T-helper 1 cell treated with Interleukin-12 subunit alpha and Interleukin-12 subunit beta and Interleukin-4 antibody, amounts not matched to agents 30 ng/mL and 1 ng/mL, for 36 hours (primary cell): ENCODE data around the gene MTHFD1L. TPM values are rescaled to one million over a fixed set of nuclear protein-coding genes. Genes with fewer than 3 reads are reported as not detected.
"Not testable (repeated sequence)": the region's sequence is repeated elsewhere in the genome, so short reads cannot be mapped to it uniquely, and the experiment has no call there.

Experiments used
- intact Hi-C: fragments of 100-400 bp; cut with micrococcal nuclease; formaldehyde crosslinking; loops from one replicate; pipeline ENCODE4 v1.15.1; 2024
- total RNA-seq: library from RNA; stranded (reverse); gene quantifications from 2 replicates; pipeline ENCODE4 v1.2.3, GENCODE V29; 2022

Gene MTHFD1L
- total RNA-seq, 1 donor from 2014 or later, result 51.7 TPM

DNA sequence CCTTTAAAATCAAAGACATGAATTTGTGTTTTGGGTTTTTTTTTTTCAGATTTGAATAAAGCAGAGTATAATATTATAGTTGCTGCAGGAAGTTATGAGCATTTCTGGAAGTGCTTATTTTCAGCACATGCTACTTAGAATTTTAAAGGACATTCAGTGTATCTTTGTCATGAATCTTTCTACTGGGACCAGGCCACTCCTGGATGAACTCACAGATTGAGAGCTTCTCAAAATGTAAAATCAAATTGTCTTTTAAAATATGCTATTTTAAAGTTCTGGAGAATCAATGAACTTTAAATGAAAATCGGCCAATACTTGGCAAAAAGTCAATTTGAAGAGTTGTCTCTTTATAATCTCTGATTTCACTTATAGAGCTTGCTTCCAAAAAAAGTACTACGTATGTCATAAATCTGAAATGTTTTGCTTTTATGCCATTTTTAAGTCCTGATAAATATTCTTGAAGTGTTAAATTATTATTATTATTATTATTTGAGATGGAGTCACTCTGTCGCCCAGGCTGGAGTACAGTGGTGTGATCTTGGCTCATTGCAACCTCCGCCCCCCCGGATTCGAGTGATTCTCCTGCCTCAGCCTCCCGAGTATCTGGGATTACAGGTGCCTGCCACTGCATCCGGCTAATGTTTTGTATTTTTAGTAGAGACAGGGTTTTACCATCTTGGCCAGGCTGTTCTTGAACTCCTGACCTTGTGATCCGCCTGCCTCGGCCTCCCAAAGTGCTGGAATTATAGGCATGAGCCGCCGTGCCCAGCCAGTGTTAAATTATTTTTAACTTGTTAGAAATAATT lies 198.5 kb downstream of the MTHFD1L start:
- intact Hi-C loops, result no loop called here

GRCh38 chr6:151065027-151065815 lies 199.7 kb downstream of the MTHFD1L start:
- intact Hi-C loops, result no loop called here

DNA sequence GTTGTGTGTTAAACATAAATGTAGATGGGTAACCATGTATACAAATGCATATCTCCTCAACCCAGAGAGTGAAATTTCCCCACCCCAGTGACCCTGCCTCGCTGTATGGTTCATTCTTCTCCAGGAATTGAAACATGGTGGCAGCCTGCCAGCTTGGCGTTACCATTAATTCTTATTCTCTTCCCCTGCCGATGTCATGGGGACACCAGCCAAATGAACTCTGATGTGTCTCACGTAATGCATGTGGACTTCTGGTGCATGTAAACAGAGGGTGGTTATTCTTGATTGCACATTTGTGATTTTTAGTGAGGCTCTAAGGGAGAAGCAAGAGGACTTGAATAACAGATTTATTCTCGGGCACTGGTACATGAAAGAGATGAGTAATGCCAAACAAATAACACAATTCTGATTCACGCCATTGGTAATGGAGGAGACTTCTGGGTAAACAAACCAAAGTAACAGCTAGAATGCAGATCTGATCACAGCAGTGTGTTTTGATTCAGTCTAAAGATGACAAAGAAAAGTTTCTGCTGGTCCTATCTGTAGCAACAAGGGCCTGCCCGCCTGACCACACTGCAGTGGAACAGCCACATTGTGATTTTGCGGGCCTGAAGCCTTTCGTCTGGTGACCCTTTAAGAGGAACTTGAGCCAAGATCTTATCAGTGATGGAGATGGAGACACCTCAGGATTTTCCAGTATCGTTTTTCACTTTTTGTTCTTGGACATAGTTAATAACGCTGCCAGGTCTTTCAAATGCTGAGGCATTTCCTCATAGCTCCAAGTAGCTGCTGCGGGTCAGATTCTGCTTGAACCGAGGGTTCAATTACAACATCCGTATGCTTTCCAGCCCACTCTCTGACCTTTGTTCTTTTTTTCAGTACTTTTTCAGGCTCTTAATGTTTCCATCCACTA lies 202.4 kb downstream of the MTHFD1L start:
- intact Hi-C loops, result no loop called here

DNA sequence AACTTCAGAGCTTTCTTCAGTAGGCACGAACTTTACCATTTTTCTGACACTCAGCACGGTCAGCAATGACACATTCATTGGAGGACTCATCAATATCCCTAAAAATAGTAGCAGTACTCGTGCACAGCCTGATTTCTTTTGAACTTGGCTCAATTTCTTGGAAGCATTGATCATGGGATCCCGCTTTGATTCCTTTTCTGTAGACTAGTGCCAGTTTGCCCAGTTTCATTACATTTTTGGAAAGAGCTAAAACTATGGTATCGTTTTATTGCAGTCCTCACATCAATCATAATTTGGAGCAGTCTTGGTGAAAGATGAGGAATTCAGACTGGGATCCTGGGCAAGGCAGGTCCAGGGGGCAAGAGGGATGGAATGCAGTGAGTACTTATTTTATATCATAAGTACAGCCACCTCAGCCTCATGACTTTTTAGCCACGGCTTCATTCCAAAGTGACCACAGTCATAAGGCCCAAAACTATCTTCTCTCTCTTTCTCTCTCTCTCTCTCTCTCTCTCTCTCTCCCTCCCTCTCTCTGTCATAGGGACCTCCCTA lies 203.3 kb downstream of the MTHFD1L start:
- intact Hi-C loops, result no loop called here

- intact Hi-C loops, result no loop called here
These were observed 204.1 kb downstream of the MTHFD1L start for GRCh38 chr6:151069641-151070040.

DNA sequence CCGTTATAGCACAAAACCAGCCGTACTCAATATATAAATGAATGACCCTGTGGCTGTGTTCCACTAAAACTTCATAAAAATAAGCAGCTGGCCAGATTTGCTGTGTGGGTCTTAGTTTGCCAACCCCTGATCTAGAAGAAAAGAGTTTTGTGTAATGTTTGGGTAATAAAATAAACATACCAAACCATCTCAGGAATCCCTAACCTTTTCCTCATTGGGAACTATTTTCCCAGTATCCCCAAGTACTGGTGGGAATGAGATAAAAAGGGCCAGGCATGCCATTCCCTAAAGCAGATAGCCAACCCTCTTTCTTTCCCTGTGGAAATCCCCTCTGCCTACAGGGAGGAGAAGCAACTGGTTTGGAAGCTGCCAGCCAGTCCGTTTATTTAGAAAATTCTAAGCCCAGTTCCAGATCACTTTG lies 205.1 kb downstream of the MTHFD1L start:
- intact Hi-C loops, result no loop called here

GRCh38 chr6:151071295-151071694 lies 205.8 kb downstream of the MTHFD1L start:
- intact Hi-C loops, result no loop called here

DNA sequence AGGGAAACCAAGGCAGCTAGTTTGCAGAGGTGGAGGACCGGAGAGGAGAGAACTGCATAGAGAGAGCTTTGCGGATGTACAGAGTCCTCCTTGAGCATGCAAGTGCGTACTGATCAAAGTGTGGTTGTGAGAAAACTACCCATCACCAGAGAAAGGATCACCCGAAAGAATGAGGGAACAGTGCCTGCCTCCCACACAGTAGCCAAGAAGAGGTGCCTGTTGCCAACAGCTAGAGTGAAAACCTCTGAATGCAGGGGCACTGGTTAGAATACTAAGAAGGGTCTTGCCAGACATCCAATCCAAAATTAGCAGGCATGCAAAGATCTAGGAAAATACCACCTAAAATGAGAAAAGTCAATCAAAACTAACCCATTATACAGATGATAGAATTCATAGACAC lies 207.6 kb downstream of the MTHFD1L start:
- intact Hi-C loops, result no loop called here

DNA sequence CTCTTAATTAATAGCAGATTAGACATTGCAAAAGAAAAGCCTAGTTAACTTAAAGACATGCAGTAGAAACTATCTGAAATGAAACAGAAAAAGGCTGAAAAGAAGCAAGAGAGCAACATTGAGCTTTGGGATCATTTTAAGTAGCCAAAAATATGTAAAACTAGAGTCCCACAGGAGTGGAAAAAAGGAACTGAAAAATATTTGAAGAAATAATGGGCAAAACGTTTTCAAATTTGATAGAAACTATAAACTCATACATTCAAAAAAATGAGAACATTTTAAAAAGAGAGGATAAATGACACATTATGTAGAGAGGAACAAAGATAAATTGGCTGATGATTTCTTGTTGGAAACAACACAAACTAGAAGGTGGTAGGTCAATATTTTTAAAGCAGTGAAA lies 208.2 kb downstream of the MTHFD1L start:
- intact Hi-C loops, result no loop called here

- intact Hi-C loops, result no loop called here
These were observed 209.5 kb downstream of the MTHFD1L start for GRCh38 chr6:151075005-151075404.

DNA sequence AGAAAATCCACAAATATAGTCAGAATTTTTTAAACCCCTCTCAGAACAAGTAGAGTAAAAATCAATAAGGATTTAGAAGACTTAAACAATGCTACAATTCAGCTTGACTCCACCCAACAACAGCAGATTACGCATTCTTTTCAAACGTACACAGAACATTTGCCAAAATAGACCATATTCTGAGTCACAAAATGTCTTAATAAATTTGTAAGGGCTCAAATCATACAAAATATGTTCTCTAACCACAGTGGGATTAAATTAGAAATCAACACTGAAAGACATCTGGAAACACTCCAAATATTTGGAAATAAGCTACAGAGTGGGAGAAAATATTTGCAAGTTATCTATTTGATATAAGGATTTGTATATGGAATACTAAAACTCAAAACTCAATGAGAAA lies 210.0 kb downstream of the MTHFD1L start:
- intact Hi-C loops, result no loop called here

DNA sequence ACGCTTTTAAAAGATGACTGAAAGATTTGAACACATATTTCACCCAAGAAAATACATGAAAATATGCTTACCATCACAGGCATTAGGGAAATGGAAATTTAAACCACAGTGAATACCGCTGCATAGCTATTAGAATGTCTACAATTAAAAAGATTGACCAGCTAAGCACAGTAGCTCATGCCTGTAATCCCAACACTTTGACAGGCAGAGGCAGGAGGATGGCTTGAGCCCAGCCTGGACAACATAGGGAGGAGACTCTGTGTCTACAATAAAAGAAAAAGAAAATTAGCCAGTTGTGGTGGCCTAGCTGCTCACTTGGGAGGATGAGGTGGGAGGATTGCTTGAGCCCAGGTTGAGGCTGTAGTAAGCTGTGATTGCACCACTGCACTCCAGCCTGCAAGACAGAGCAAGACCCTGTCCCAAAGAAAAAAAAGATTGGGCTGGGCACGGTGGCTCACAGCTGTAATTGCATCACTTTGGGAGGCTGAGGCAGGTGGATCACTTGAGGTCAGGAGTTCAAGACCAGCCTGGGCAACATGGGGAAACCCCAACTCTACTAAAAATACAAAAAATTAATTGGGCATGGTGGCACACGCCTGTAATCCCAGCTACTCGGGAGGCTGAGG lies 210.5 kb downstream of the MTHFD1L start:
- intact Hi-C loops, result no loop called here

DNA sequence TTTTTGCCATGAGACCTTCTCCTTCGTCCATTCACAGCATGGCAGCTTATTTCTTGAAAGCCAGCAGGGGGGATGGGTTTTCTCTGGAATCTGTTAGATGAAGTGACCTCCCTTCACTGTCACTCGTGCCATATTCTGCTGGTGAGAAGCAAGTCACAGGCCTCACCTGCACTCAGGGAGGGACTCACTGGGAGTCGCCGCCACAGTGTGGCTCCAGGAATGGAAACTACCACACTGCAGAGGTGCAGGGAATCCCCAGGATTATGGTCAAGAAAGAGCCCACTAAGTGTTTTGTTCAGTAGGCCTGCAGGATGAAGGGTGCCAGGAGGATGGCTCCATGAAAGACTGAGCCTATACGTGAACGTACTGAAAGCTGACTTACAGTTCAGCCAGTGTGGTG lies 213.2 kb downstream of the MTHFD1L start:
- intact Hi-C loops, result no loop called here

GRCh38 chr6:151081656-151082055 lies 216.2 kb downstream of the MTHFD1L start:
- intact Hi-C loops, result no loop called here

- intact Hi-C loops, result no loop called here
These were observed 216.6 kb downstream of the MTHFD1L start for GRCh38 chr6:151082079-151082478.

DNA sequence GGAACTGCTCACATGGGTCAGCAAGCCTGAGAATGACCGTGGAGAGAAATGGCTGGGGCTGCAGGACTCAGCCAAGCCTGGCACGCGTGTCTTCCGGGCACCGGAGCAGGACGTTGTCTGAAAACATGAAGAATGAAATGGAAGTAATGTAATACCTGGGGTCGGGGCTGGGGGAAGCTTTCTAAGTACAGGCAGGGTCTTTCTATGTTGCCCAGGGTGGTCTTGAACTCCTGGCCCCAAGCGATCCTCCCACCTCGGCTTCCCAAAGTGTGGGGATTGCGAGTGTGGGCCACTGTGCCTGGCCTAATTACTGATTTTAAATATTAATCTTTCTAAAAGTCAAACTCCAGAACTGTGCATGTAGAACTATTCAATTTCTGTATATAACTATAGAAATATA lies 218.8 kb downstream of the MTHFD1L start:
- intact Hi-C loops, result no loop called here

DNA sequence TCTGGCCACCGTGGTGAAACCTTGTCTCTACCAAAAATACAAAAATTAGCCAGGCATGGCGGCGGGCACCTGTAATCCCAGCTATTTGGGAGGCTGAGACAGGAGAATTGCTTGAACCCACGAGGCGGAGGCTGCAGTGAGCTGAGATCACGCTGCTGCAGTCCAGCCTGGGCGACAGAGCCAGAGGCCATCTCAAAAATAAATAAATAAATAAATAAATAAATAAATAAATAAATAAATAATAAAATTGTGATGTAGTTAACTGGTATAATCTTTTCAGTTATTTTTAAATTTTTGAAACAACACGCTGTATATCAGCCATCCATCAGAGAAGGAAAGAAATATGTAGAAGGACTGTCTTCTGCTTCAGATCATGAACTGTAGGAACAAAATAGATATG lies 221.6 kb downstream of the MTHFD1L start:
- intact Hi-C loops, result not testable (repeated sequence)

DNA sequence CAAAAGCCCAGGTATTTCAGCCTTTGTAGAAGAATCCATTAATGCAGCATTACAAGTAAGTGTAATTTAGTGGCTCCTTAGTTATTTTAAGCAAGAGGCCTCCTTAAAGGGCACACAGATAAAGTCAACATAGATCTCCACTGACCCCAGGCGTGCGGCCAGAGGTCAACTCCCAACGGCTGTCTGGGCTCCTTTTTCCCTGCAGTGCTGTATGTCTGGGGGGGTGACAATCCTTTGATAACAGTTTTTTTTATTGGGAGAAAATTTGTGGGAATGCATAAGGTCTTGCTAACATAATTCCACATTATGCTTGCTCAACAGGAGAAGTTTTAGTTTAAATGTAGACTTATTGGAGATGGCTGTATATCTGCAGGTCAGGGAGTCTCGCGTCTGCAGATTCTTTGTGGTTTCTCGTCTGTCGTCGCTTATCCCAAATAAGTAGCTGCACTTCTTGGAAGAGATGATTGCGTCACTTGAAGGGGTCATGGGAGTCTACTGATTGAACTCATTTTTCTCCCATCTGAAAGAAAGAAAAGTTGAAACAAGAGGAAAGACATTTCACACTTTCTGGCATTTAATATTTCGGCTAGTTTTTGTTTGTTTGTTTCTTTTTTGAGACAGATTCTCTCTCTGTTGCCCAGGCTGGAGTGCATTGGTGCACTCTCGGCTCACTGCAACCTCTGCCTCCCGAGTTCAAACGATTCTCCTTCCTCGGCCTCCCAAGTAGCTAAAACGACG lies 222.5 kb downstream of the MTHFD1L start:
- intact Hi-C loops, result no loop called here

GRCh38 chr6:151088599-151088935 lies 223.1 kb downstream of the MTHFD1L start:
- intact Hi-C loops, result no loop called here

DNA sequence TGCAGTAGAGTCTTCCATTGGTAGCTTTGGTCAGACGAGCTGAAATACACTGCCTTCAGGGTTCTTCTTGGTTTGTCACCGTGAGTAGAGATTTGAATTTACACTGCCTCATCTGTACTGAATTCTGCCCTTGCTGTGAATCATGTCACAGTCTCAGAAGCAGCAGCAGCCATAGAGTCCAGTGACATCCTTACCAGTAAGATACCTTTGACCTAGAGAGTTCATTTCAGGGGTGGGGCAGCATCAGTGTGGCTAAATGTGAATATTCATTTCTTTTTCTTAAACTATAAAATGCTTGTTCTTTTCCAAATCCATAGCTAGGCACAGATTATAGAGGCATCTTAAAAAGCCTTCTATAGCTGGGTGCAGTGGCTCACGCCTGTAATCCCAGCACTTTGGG lies 223.5 kb downstream of the MTHFD1L start:
- intact Hi-C loops, result no loop called here
